ENCODE data around the gene MSL1.

Gene MSL1

GRCh38 chr17:40151414-40151963 is 29.7 kb downstream of the MSL1 start:
- DNase-seq (ENCODE audit: low read depth), result no peak
- H3K4me3 ChIP-seq (ENCODE audit: low read depth, low read length), result no peak overlapping the region
- no peak for TF ChIP-seq CTCF (conservative IDR thresholded peaks at IDR 0.05; ENCODE audit: low read depth, low read length)

- no peak overlapping the region for H3K4me3 ChIP-seq (ENCODE audit: low read depth, low read length)
- no peak for TF ChIP-seq CTCF (conservative IDR thresholded peaks at IDR 0.05; ENCODE audit: low read depth, low read length)
- DNase-seq (ENCODE audit: low read depth), result no peak
Measured at GRCh38 chr17:40153603-40154236, 31.9 kb downstream of the MSL1 start.

- no peak for DNase-seq (ENCODE audit: low read depth)
- no peak overlapping the region for H3K4me3 ChIP-seq (ENCODE audit: low read depth, low read length)
- TF ChIP-seq CTCF (conservative IDR thresholded peaks at IDR 0.05; ENCODE audit: low read depth, low read length), result no peak
Measured at GRCh38 chr17:40157973-40158372, 36.2 kb downstream of the MSL1 start.

- H3K4me3 ChIP-seq (ENCODE audit: low read depth, low read length), result no peak overlapping the region
- DNase-seq (ENCODE audit: low read depth), result no peak
- TF ChIP-seq CTCF (conservative IDR thresholded peaks at IDR 0.05; ENCODE audit: low read depth, low read length), result no peak
Measured at GRCh38 chr17:40158438-40159013, 36.8 kb downstream of the MSL1 start.

- no peak for DNase-seq (ENCODE audit: low read depth)
- H3K4me3 ChIP-seq (ENCODE audit: low read depth, low read length), result no peak overlapping the region
- TF ChIP-seq CTCF (conservative IDR thresholded peaks at IDR 0.05; ENCODE audit: low read depth, low read length), result no peak
Measured at GRCh38 chr17:40159456-40159855, 37.7 kb downstream of the MSL1 start.

GRCh38 chr17:40167685-40168261 is 46.0 kb downstream of the MSL1 start:
- H3K4me3 ChIP-seq (ENCODE audit: low read depth, low read length), result no peak overlapping the region
- TF ChIP-seq CTCF (conservative IDR thresholded peaks at IDR 0.05; ENCODE audit: low read depth, low read length), result no peak
- no peak for DNase-seq (ENCODE audit: low read depth)
